NK-92 treated with Interleukin-12 subunit alpha and Interleukin-12 subunit beta, amount 100 ng/mL, for 24 hours (cell line): ENCODE measurements around the gene DGCR6.
"Not testable (repeated sequence)": the region's sequence is repeated elsewhere in the genome, so short reads cannot be mapped to it uniquely, and the experiment has no call there.

Experiments
- DNase-seq: peaks from one replicate; lab custom pipeline; 2025; lab: John Stamatoyannopoulos, UW

Gene DGCR6

DNA sequence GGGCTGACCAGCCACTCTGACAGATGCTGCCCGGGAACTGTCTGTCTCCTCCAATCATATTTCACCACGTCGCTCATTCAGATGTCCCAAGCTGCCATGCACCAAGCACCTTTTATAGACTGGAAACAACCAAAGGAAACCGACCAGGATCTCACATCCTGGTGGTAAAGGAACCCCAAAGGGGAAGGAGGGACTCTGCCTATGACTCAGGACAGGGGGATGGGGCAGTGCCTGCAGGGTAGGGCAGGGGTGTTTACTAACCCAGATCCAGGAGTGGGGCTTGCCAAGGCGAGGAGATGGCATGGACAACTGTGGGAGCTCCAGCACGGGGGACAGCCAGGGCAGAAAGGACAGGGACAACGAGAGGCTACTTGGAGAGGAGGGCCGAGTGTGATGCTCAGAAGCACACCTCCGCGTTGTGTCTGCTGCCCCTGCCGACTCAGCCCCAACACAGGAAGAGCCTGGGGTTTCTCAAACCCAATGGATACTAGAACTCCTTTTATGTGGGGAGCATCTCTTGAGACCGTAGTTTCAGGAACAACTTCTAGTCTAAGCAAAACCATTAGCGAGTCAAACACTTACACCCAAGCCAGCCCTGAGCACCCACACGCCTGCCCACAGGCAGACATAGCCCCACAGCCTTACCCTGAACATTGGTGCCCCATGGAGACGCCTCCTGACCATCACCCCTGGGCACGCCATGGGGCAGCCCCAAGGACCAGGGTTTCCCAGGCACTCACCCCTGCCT is 26.0 kb downstream of the DGCR6 start:
- DNase-seq, result no peak

DNA sequence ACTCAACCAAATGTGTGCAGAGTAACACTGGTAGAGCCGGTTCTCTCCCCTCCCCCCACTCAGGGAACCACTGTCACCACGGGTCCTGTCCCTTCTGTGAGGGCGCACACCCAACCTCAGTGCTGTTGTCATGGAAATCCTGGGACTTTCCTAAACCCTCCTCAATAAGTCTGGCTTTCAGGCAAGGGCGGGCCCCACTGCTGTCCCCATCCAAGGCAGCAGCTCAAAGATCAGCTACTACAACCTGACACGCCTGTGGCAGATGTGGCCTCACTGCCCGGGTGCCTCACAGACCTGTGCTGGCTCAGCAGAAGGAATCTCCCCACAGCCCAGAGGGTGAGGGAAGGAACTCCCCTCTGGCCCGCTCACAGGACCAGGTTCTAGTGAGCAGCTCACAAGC is 27.8 kb downstream of the DGCR6 start:
- DNase-seq, result no peak

DNA sequence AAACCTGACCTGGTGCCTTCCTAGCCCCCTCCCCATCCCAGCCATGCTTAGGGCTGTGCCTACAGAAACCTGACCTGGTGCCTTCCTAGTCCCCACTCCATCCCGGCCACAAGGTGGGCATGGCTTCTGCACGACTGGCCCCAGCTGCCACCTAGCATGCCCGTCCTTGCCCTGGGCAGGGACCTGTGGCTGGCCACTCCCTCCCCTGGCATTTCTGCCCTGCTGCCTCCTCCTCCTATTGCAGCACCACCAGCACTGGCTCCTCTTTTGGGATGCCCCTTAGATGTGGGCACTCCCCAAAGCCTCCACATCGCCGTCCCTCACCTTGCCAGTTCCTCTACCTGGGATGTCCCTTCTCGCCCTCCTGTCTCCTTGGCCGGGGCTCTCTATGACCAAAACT is 28.6 kb downstream of the DGCR6 start:
- DNase-seq, result not testable (repeated sequence)

- DNase-seq, result no peak
These were observed 29.9 kb downstream of the DGCR6 start, which contains the start of gene PRODH for GRCh38 chr22:18935889-18936529. Gene PRODH, minus strand, starts transcription at chr22:18936293. Its CDS starts 6 bp downstream, at chr22:18936287.

DNA sequence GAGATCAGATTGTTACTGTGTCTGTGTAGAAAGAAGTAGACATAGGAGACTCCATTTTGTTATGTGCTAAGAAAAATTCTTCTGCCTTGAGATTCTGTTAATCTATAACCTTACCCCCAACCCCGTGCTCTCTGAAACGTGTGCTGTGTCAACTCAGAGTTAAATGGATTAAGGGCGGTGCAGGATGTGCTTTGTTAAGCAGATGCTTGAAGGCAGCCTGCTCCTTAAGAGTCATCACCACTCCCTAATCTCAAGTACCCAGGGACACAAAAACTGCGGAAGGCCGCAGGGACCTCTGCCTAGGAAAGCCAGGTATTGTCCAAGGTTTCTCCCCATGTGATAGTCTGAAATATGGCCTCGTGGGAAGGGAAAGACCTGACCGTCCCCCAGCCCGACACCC is 32.6 kb downstream of the DGCR6 start:
- DNase-seq, result not testable (repeated sequence)

GRCh38 chr22:18947105-18947504 is 41.0 kb downstream of the DGCR6 start:
- not testable (repeated sequence) for DNase-seq

DNA sequence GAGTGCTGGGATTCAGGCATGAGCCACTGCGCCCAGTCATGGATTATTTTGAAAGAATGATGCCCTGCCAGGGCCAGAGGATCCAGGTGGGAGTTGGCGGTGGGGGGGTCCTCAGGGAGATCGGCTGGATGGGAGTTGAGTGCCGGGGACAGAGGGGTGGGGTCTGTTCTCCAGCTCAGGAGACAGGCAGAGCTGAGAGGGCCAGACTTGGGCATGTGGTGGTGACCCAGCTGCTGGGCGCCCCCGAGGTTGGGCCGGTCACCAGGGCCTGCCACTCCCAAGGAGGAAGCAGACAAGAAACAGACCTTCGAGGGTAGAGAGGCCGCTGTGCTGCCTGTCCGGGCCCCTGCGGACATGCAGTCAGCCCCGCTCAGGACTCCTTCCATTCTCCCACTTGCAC is 41.8 kb downstream of the DGCR6 start:
- DNase-seq, result no peak

- no peak for DNase-seq
These were observed 44.0 kb downstream of the DGCR6 start for GRCh38 chr22:18950141-18950540.

GRCh38 chr22:18952022-18952421 is 45.9 kb downstream of the DGCR6 start:
- DNase-seq, result no peak

DNA sequence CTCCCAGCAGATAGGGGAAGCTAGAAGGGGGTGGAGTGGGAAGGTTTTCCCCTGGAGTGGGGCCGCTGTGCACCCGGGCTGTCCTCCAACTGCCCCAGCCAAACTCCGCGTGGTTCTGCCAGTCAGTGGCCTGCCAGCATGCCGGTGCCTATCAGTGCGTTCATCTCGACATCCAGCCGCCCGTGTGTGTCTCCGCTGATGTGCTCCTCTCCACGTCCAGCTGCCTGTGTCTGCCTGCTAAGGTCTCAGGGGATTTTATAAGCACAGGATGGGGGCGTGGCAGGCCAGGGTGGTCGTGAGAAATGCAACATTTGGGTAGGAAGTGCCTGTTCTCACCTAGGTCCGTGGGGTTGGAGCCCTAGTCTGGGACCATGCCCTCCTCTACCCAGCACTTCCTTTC is 47.0 kb downstream of the DGCR6 start:
- not testable (repeated sequence) for DNase-seq

GRCh38 chr22:18954303-18954989 is 48.3 kb downstream of the DGCR6 start:
- DNase-seq, result peak; percentile 11

GRCh38 chr22:18954990-18955571 is 49.0 kb downstream of the DGCR6 start:
- DNase-seq, result no peak

GRCh38 chr22:18955696-18956095 is 49.6 kb downstream of the DGCR6 start:
- DNase-seq, result no peak

DNA sequence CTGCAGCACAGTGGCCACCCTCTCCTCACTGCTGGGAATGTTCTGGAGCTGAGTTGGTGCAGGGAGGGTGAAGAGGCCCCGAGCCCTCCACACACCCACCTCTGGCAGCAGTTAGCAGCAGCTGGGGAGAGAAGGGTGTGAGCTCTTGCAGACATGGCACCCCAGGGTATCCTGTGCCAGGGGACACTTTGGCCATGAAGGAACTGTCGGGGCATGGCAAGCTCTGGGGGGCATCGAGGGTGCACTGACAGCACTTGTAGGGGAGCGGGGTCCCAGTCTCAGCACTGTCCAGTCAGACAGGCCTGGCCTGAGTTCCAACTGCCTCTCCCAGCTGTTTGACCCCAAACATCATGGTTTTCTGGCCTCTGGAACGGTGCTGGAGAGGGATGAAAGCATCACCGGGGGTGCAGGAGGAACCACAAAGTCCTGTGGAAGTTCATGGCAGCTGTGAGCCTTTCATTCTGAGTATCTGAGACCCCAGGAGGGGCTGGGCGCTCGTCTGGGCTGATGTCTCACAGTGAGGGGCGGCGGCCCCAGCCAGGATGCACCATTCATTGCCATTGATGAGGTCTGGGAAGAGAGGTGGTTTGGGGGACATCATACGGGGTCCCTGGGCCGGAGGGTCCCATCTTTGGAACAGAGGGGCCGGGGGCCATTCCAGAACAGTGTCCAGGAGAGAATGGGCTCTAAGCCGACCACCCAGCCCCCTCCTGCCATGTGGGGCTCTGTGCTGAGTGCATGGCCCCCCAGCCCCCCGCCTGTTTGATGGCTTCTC is 50.2 kb downstream of the DGCR6 start:
- not testable (repeated sequence) for DNase-seq

GRCh38 chr22:18956956-18957355 is 50.8 kb downstream of the DGCR6 start:
- not testable (repeated sequence) for DNase-seq

- not testable (repeated sequence) for DNase-seq
These were observed 51.7 kb downstream of the DGCR6 start for GRCh38 chr22:18957621-18958320.

GRCh38 chr22:18958321-18958705 is 52.2 kb downstream of the DGCR6 start:
- not testable (repeated sequence) for DNase-seq

DNA sequence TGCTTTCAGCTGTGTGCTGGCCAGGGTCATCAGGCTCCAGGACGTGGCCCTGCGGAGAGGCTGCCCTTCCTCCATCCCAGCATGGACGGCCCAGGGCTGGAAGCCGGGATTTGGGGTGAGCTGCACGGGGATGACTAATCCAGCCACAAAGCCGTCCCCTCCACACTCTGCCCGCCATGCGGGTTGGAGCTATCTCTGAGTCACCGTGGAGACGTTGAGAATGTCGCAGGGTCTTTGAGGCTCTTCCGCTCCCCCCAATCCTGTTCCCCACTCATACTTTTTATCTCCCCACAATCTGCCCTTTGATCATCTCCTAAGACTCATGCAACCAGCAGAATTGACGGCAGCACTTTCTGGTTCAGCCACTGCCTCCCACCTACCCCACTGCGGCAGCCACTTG is 52.6 kb downstream of the DGCR6 start:
- not testable (repeated sequence) for DNase-seq

DNA sequence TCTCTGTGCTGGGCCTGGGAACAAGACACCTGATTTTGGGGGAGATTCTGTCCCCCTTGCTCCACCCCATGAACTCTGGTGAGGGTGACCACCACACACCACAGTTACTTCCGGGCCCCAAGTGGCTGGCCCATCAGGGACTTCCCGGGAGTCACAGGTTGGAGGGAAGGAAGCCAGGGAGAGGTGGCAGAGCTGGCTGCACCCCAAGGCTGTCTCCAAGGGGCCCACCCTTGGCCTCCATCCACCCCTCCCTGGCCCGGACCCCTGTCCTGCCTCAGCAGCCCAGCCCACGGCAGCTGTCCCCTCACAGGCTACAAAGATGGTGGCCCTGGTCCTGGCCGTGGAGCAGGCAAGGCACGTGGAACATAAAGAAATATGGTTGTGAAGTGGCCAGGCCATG is 53.1 kb downstream of the DGCR6 start:
- DNase-seq, result not testable (repeated sequence)

GRCh38 chr22:18959741-18960140 is 53.6 kb downstream of the DGCR6 start:
- not testable (repeated sequence) for DNase-seq
